Nephron progenitor cell (in vitro differentiated cells): Measurements from ENCODE around the gene PSMC3.

Experiments
- DNase-seq: peaks from one replicate; pipeline ENCODE4 v3.0.0; 2021
- H3K27ac Mint-ChIP-seq: 2 replicates; pipeline ENCODE4 v1.8.0; 2021; ENCODE audit warnings: mild to moderate bottlenecking, moderate library complexity, mixed read lengths
- H3K27me3 Mint-ChIP-seq: 2 replicates; pipeline ENCODE4 v1.8.0; 2021; ENCODE audit warnings: mild to moderate bottlenecking, low read depth, mixed read lengths; ENCODE audit not compliant: poor library complexity
- H3K36me3 Mint-ChIP-seq: 2 replicates; pipeline ENCODE4 v1.8.0; 2021; ENCODE audit warnings: low read depth, mixed read lengths
- H3K4me1 Mint-ChIP-seq: 2 replicates; pipeline ENCODE4 v1.8.0; 2021; ENCODE audit warnings: mixed read lengths
- H3K4me3 Mint-ChIP-seq: 2 replicates; pipeline ENCODE4 v1.8.0; 2021; ENCODE audit warnings: mild to moderate bottlenecking, moderate library complexity, mixed read lengths
- H3K9me3 Mint-ChIP-seq: 2 replicates; pipeline ENCODE4 v1.8.0; 2021; ENCODE audit warnings: mild to moderate bottlenecking, moderate library complexity, mixed read lengths
- CTCF ChIP-seq: fragments of 200-600 bp; sonication (generic); IDR thresholded peaks from 2 replicates; pipeline ENCODE4 v1.5.0; 2021; ENCODE audit warnings: antibody characterized with exemption

The PSMC3 gene

GRCh38 chr11:47453365-47453764, 27.1 kb upstream of the PSMC3 start:
- TF ChIP-seq CTCF: no peak
- Mint-ChIP-seq H3K27me3 (peaks cover 3% of the 10 kb centered on the region), H3K36me3 (no peaks in the 10 kb centered on the region), H3K4me1 (peaks cover 3% of the 10 kb centered on the region), H3K4me3 (no peak overlapping the region), H3K27ac (no peak overlapping the region), H3K9me3 (no peaks in the 10 kb centered on the region)
- no peak for DNase-seq

GRCh38 chr11:47451990-47452389, 25.8 kb upstream of the PSMC3 start:
- H3K9me3 Mint-ChIP-seq: no peaks in the 10 kb centered on the region
- H3K4me1 Mint-ChIP-seq: peaks cover 3% of the 10 kb centered on the region
- no peak for DNase-seq
- H3K27me3 Mint-ChIP-seq: peaks cover 8% of the 10 kb centered on the region
- no peak for TF ChIP-seq CTCF
- H3K27ac Mint-ChIP-seq: no peak overlapping the region
- H3K36me3 Mint-ChIP-seq: no peaks in the 10 kb centered on the region
- no peak overlapping the region for H3K4me3 Mint-ChIP-seq

GRCh38 chr11:47451436-47451835, 25.2 kb upstream of the PSMC3 start:
- no peak for TF ChIP-seq CTCF
- Mint-ChIP-seq H3K27me3 (peaks cover 8% of the 10 kb centered on the region), H3K4me3 (no peak overlapping the region), H3K9me3 (no peaks in the 10 kb centered on the region), H3K36me3 (no peaks in the 10 kb centered on the region), H3K27ac (no peak overlapping the region), H3K4me1 (peaks cover 3% of the 10 kb centered on the region)
- no peak for DNase-seq

- H3K4me1 Mint-ChIP-seq: peaks cover 3% of the 10 kb centered on the region
- H3K27ac Mint-ChIP-seq: no peak overlapping the region
- no peak for TF ChIP-seq CTCF
- DNase-seq: no peak
- H3K9me3 Mint-ChIP-seq: no peaks in the 10 kb centered on the region
- peaks cover 13% of the 10 kb centered on the region for H3K27me3 Mint-ChIP-seq
- no peak overlapping the region for H3K4me3 Mint-ChIP-seq
- no peaks in the 10 kb centered on the region for H3K36me3 Mint-ChIP-seq
Observed at GRCh38 chr11:47449541-47449940, 23.3 kb upstream of the PSMC3 start.

- TF ChIP-seq CTCF: no peak
- DNase-seq: no peak
- peaks cover 13% of the 10 kb centered on the region for H3K27me3 Mint-ChIP-seq
- H3K36me3 Mint-ChIP-seq: no peaks in the 10 kb centered on the region
- H3K9me3 Mint-ChIP-seq: no peaks in the 10 kb centered on the region
- no peak within 1 kb of the TSS for H3K4me3 Mint-ChIP-seq
- peaks cover 6% of the 10 kb centered on the region for H3K4me1 Mint-ChIP-seq
- no peak within 1 kb of the TSS for H3K27ac Mint-ChIP-seq
Observed at GRCh38 chr11:47448566-47449427, 22.6 kb upstream of the PSMC3 start, which contains the start of gene RAPSN. RAPSN (minus strand) TSS chr11:47449136; CDS start chr11:47448964, 172 bp downstream.

GRCh38 chr11:47447906-47448305, 21.7 kb upstream of the PSMC3 start:
- H3K36me3 Mint-ChIP-seq: no peaks in the 10 kb centered on the region
- TF ChIP-seq CTCF: no peak
- no peaks in the 10 kb centered on the region for H3K9me3 Mint-ChIP-seq
- no peak for DNase-seq
- H3K27ac Mint-ChIP-seq: no peak overlapping the region
- no peak overlapping the region for H3K4me3 Mint-ChIP-seq
- peaks cover 13% of the 10 kb centered on the region for H3K27me3 Mint-ChIP-seq
- peaks cover 14% of the 10 kb centered on the region for H3K4me1 Mint-ChIP-seq
